Endothelial cell (in vitro differentiated cells): ENCODE measurements around the gene CRTAC1. TPM values are rescaled to one million over a fixed set of nuclear protein-coding genes. Genes with fewer than 3 reads are reported as not detected.

Source experiments
- DNase-seq: peaks from one replicate; pipeline ENCODE4 v3.0.0; 2021; ENCODE audit warnings: low spot score
- H3K27ac Mint-ChIP-seq: one replicate; pipeline ENCODE4 v1.8.0; 2021; ENCODE audit warnings: mixed read lengths, inconsistent platforms; ENCODE audit not compliant: unreplicated experiment
- H3K27me3 Mint-ChIP-seq: one replicate; pipeline ENCODE4 v1.8.0; 2021; ENCODE audit warnings: mild to moderate bottlenecking, moderate library complexity, mixed read lengths, inconsistent platforms; ENCODE audit not compliant: unreplicated experiment
- H3K36me3 Mint-ChIP-seq: one replicate; pipeline ENCODE4 v1.8.0; 2021; ENCODE audit warnings: mild to moderate bottlenecking, low read depth, mixed read lengths, inconsistent platforms; ENCODE audit not compliant: unreplicated experiment
- H3K4me1 Mint-ChIP-seq: one replicate; pipeline ENCODE4 v1.8.0; 2021; ENCODE audit warnings: mild to moderate bottlenecking, mixed read lengths, inconsistent platforms; ENCODE audit not compliant: unreplicated experiment
- H3K4me3 Mint-ChIP-seq: one replicate; pipeline ENCODE4 v1.8.0; 2021; ENCODE audit warnings: mild to moderate bottlenecking, mixed read lengths, inconsistent platforms; ENCODE audit not compliant: unreplicated experiment
- H3K9me3 Mint-ChIP-seq: one replicate; pipeline ENCODE4 v1.8.0; 2021; ENCODE audit warnings: mixed read lengths, inconsistent platforms; ENCODE audit not compliant: unreplicated experiment
- CTCF ChIP-seq: fragments of 200-600 bp; sonication (generic); IDR thresholded peaks from one replicate; pipeline ENCODE4 v1.5.0; 2021; ENCODE audit warnings: antibody characterized with exemption; ENCODE audit not compliant: unreplicated experiment
- total RNA-seq: library from RNA; stranded (reverse); fragmentation: NEBNext Ultra II Directional; extraction: Animal tissue kit (Norgen Biotek cat#: 25700); gene quantifications from one replicate; pipeline ENCODE4 v1.2.1, GENCODE V29; 2021; ENCODE audit not compliant: unreplicated experiment

Gene CRTAC1
- total RNA-seq, 1 donor from 2014 or later, result 37.3 TPM

GRCh38 chr10:97852277-97852676 is 178.1 kb downstream of the CRTAC1 start:
- H3K9me3 Mint-ChIP-seq, result no peaks in the 10 kb centered on the region
- TF ChIP-seq CTCF, result no peak
- H3K27me3 Mint-ChIP-seq, result peaks cover 9% of the 10 kb centered on the region
- peaks cover 6% of the 10 kb centered on the region for H3K4me1 Mint-ChIP-seq
- no peak for DNase-seq
- no peaks in the 10 kb centered on the region for H3K36me3 Mint-ChIP-seq
- no peak overlapping the region for H3K4me3 Mint-ChIP-seq
- H3K27ac Mint-ChIP-seq, result no peak overlapping the region

- peaks cover 6% of the 10 kb centered on the region for H3K4me1 Mint-ChIP-seq
- no peak for DNase-seq
- H3K27ac Mint-ChIP-seq, result no peak overlapping the region
- TF ChIP-seq CTCF, result no peak
- no peaks in the 10 kb centered on the region for H3K9me3 Mint-ChIP-seq
- H3K4me3 Mint-ChIP-seq, result no peak overlapping the region
- no peaks in the 10 kb centered on the region for H3K36me3 Mint-ChIP-seq
- H3K27me3 Mint-ChIP-seq, result peaks cover 9% of the 10 kb centered on the region
Observed at GRCh38 chr10:97851341-97852001, 178.9 kb downstream of the CRTAC1 start.

- DNase-seq, result no peak
- no peak for TF ChIP-seq CTCF
- H3K27ac Mint-ChIP-seq, result no peak overlapping the region
- peak overlapping the region; percentile 59 for H3K4me3 Mint-ChIP-seq
- H3K9me3 Mint-ChIP-seq, result no peaks in the 10 kb centered on the region
- H3K4me1 Mint-ChIP-seq, result peaks cover 6% of the 10 kb centered on the region
- no peaks in the 10 kb centered on the region for H3K36me3 Mint-ChIP-seq
- H3K27me3 Mint-ChIP-seq, result peaks cover 9% of the 10 kb centered on the region
Observed at GRCh38 chr10:97850446-97850845, 180.0 kb downstream of the CRTAC1 start.

- peaks cover 9% of the 10 kb centered on the region for H3K27me3 Mint-ChIP-seq
- DNase-seq, result peak; percentile 78
- H3K4me1 Mint-ChIP-seq, result peaks cover 6% of the 10 kb centered on the region
- no peak for TF ChIP-seq CTCF
- peak within 1 kb of the TSS; percentile 90 for H3K4me3 Mint-ChIP-seq
- H3K27ac Mint-ChIP-seq, result no peak within 1 kb of the TSS
- H3K9me3 Mint-ChIP-seq, result no peaks in the 10 kb centered on the region
- H3K36me3 Mint-ChIP-seq, result no peaks in the 10 kb centered on the region
Observed at GRCh38 chr10:97849687-97850402, 180.6 kb downstream of the CRTAC1 start, which contains the start of gene GOLGA7B. Gene GOLGA7B, plus strand, starts transcription at chr10:97849843. Its CDS starts 461 bp downstream, at chr10:97850304.
